ENCODE measurements around the gene LMBR1L. TPM values are rescaled to one million over a fixed set of nuclear protein-coding genes. Genes with fewer than 3 reads are reported as not detected.
A peak's percentile ranks its signal among the peaks of the same experiment; 100 is the strongest.

LMBR1L gene
- total RNA-seq, 6 donors from 2014 or later: 20.4 to 108 (median 57.7) TPM

- 20 to 27% methylated on average over 7 of the region's 7 CpGs for WGBS, 2 donors
- peak; percentile 78 to 82 for ATAC-seq (ENCODE audit: low FRiP score in 2 of 2)
- Histone ChIP-seq H3K4me1 (peaks cover 31 to 51% (median 39%) of the 10 kb centered on the region in 4 donors), H3K27me3 (no peaks in the 10 kb centered on the region), H3K9me3 (no peaks in the 10 kb centered on the region), H3K36me3 (peaks cover 24 to 42% (median 39%) of the 10 kb centered on the region in 4 donors), H3K4me3 (peak overlapping the region in 3 of 4 donors; percentile 3 to 96 (median 64)), H3K27ac (peak overlapping the region; percentile 95 to 100 (median 98))
- peak in 1 of 2 donors; percentile 91 for DNase-seq
- no peak for TF ChIP-seq CTCF (IDR thresholded peaks at IDR 0.05)
- peak; percentile 53 to 79 for TF ChIP-seq POLR2AphosphoS5 (IDR thresholded peaks at IDR 0.05)
- TF ChIP-seq EP300 (IDR thresholded peaks at IDR 0.05): no peak
Observed at GRCh38 chr12:49055978-49056754, 54.5 kb downstream of the LMBR1L start.

- Histone ChIP-seq H3K27me3 (no peaks in the 10 kb centered on the region), H3K36me3 (peaks cover 34 to 52% (median 50%) of the 10 kb centered on the region in 4 donors), H3K4me1 (peaks cover 29 to 49% (median 37%) of the 10 kb centered on the region in 4 donors), H3K9me3 (no peaks in the 10 kb centered on the region), H3K4me3 (peak overlapping the region in 1 of 4 donors; percentile 96), H3K27ac (peak overlapping the region in 1 of 4 donors; percentile 100)
- DNase-seq (no peak), ATAC-seq (ENCODE audit: low FRiP score in 2 of 2) (no peak)
- TF ChIP-seq POLR2AphosphoS5 (IDR thresholded peaks at IDR 0.05): no peak
- no peak for TF ChIP-seq CTCF (IDR thresholded peaks at IDR 0.05)
- TF ChIP-seq POLR2A (IDR thresholded peaks at IDR 0.05): no peak
- TF ChIP-seq EP300 (IDR thresholded peaks at IDR 0.05): no peak
- 76 to 80% methylated on average over 4 of the region's 4 CpGs for WGBS, 2 donors
Observed at GRCh38 chr12:49055092-49055491, 55.6 kb downstream of the LMBR1L start.

- Histone ChIP-seq H3K4me3 (no peak overlapping the region), H3K9me3 (no peaks in the 10 kb centered on the region), H3K27me3 (no peaks in the 10 kb centered on the region), H3K27ac (no peak overlapping the region), H3K36me3 (peaks cover 40 to 58% (median 55%) of the 10 kb centered on the region in 4 donors), H3K4me1 (peaks cover 29 to 49% (median 37%) of the 10 kb centered on the region in 4 donors)
- DNase-seq (peak in 1 of 2 donors; percentile 50), ATAC-seq (ENCODE audit: low FRiP score in 2 of 2) (no peak)
- TF ChIP-seq EP300 (IDR thresholded peaks at IDR 0.05) (no peak), POLR2AphosphoS5 (IDR thresholded peaks at IDR 0.05) (no peak), CTCF (IDR thresholded peaks at IDR 0.05) (no peak), POLR2A (IDR thresholded peaks at IDR 0.05) (no peak)
- 98 to 100% methylated on average over 8 to 10 of the region's 10 CpGs for WGBS, 2 donors
Observed at GRCh38 chr12:49054524-49054923, 56.1 kb downstream of the LMBR1L start.

- ATAC-seq (ENCODE audit: low FRiP score in 2 of 2) (no peak), DNase-seq (no peak)
- H3K36me3 ChIP-seq: peaks cover 43 to 62% (median 59%) of the 10 kb centered on the region in 4 donors
Observed at GRCh38 chr12:49054096-49054495, 56.6 kb downstream of the LMBR1L start.

More at GRCh38 chr12:49054096-49054495, 56.6 kb downstream of the LMBR1L start:
- TF ChIP-seq POLR2A (IDR thresholded peaks at IDR 0.05) (no peak), CTCF (IDR thresholded peaks at IDR 0.05) (no peak), POLR2AphosphoS5 (IDR thresholded peaks at IDR 0.05) (no peak), EP300 (IDR thresholded peaks at IDR 0.05) (no peak)
- no peak overlapping the region for H3K4me3 ChIP-seq
- WGBS, 2 donors: 91 to 96% methylated on average over 4 to 5 of the region's 5 CpGs
- no peaks in the 10 kb centered on the region for H3K9me3 ChIP-seq
- no peaks in the 10 kb centered on the region for H3K27me3 ChIP-seq
- H3K4me1 ChIP-seq: peaks cover 29 to 46% (median 37%) of the 10 kb centered on the region in 4 donors
- no peak overlapping the region for H3K27ac ChIP-seq

Measured in upper lobe of left lung (tissue), 6 donors.